Mesenchymal stem cell (in vitro differentiated cells and primary cell): ENCODE measurements around the gene RAB4A.
A peak's percentile ranks its signal among the peaks of the same experiment; 100 is the strongest.

Experiments
- DNase-seq: peaks from one replicate; pipeline ENCODE4 v3.0.0-alpha.2; 2013
- H2AFZ ChIP-seq: one replicate; pipeline ENCODE4 v1.6.1; 2013; ENCODE audit warnings: low read depth, mild to moderate bottlenecking, control low read depth, inconsistent platforms, low read length, moderate library complexity
- H2AK5ac ChIP-seq: 2 replicates; pipeline ENCODE4 v1.6.1; 2013; ENCODE audit warnings: low read length, moderate library complexity, mild to moderate bottlenecking, inconsistent platforms; ENCODE audit not compliant: severe bottlenecking
- H2BK120ac ChIP-seq: one replicate; pipeline ENCODE4 v1.6.1; 2013; ENCODE audit warnings: low read depth, mild to moderate bottlenecking, inconsistent platforms, low read length, moderate library complexity
- H2BK12ac ChIP-seq, 2 experiments: one replicate each; pipeline ENCODE4 v1.6.1; 2013; ENCODE audit warnings: inconsistent platforms in 2 of 2, low read length in 2 of 2, mild to moderate bottlenecking in 2 of 2, moderate library complexity in 2 of 2, control low read depth in 1 of 2
- H2BK15ac ChIP-seq: one replicate; pipeline ENCODE4 v1.6.1; 2013; ENCODE audit warnings: mild to moderate bottlenecking, low read depth, inconsistent platforms; ENCODE audit not compliant: poor library complexity, severe bottlenecking
- H2BK5ac ChIP-seq: 2 replicates; pipeline ENCODE4 v1.6.1; 2013; ENCODE audit warnings: low read depth, mild to moderate bottlenecking, low read length, control low read depth, inconsistent platforms; ENCODE audit not compliant: poor library complexity, severe bottlenecking
- H3K14ac ChIP-seq, 2 experiments: one replicate each; pipeline ENCODE4 v1.6.1; 2013; ENCODE audit warnings: inconsistent platforms in 2 of 2, low read length in 2 of 2, control low read depth in 1 of 2, mild to moderate bottlenecking in 1 of 2, moderate library complexity in 1 of 2
- H3K18ac ChIP-seq, 2 experiments: one replicate each; pipeline ENCODE4 v1.6.1; 2013; ENCODE audit warnings: inconsistent platforms in 2 of 2, low read length in 2 of 2, control low read depth in 1 of 2, low read depth in 1 of 2, mild to moderate bottlenecking in 1 of 2
- H3K23ac ChIP-seq, 2 experiments: one replicate each; pipeline ENCODE4 v1.6.1; 2013; ENCODE audit warnings: inconsistent platforms in 2 of 2, low read length in 2 of 2, mild to moderate bottlenecking in 2 of 2, moderate library complexity in 2 of 2, control low read depth in 1 of 2
- H3K27ac ChIP-seq: 2 replicates; pipeline ENCODE4 v1.5.1; 2013; ENCODE audit warnings: mild to moderate bottlenecking, moderate library complexity, low read length, control low read depth, inconsistent platforms; ENCODE audit not compliant: poor library complexity, severe bottlenecking
- H3K27me3 ChIP-seq, 2 experiments: 2 replicates each; pipeline versions ENCODE4 v1.6.1 to v1.7.0; 2013; ENCODE audit warnings: low read length in 2 of 2, mild to moderate bottlenecking in 2 of 2, moderate library complexity in 2 of 2, control low read depth in 1 of 2, inconsistent platforms in 1 of 2; ENCODE audit not compliant: control insufficient read depth in 1 of 2, insufficient read depth in 1 of 2
- H3K36me3 ChIP-seq, 2 experiments: 2 replicates each; pipeline versions ENCODE4 v1.6.1 to v1.7.0; 2013; ENCODE audit warnings: low read length in 2 of 2, control low read depth in 1 of 2, inconsistent platforms in 1 of 2, low read depth in 1 of 2, mild to moderate bottlenecking in 1 of 2; ENCODE audit not compliant: insufficient read depth in 2 of 2, control insufficient read depth in 1 of 2
- H3K4ac ChIP-seq, 2 experiments: one replicate each; pipeline ENCODE4 v1.6.1; 2013; ENCODE audit warnings: inconsistent platforms in 2 of 2, low read length in 2 of 2, mild to moderate bottlenecking in 2 of 2, moderate library complexity in 2 of 2, control low read depth in 1 of 2, low read depth in 1 of 2
- H3K4me1 ChIP-seq: 2 replicates; pipeline ENCODE4 v1.6.1; 2013; ENCODE audit warnings: low read depth, low read length, control low read depth; ENCODE audit not compliant: control insufficient read depth, insufficient read depth
- H3K4me2 ChIP-seq: 2 replicates; pipeline ENCODE4 v1.6.1; 2013; ENCODE audit warnings: low read length, mild to moderate bottlenecking, inconsistent platforms; ENCODE audit not compliant: poor library complexity, severe bottlenecking
- H3K4me3 ChIP-seq, 2 experiments: 2 replicates each; pipeline versions ENCODE4 v1.5.1 to v1.7.0; 2013; ENCODE audit warnings: low read length in 2 of 2, mild to moderate bottlenecking in 2 of 2, control low read depth in 1 of 2, low read depth in 1 of 2; ENCODE audit not compliant: insufficient read depth in 1 of 2
- H3K79me1 ChIP-seq: replicated peaks from 2 replicates; pipeline ENCODE4 v1.6.1; 2013; ENCODE audit warnings: mild to moderate bottlenecking, control low read depth, low read length, inconsistent platforms; ENCODE audit not compliant: poor library complexity, severe bottlenecking
- H3K9ac ChIP-seq: 2 replicates; pipeline ENCODE4 v1.7.0; 2013; ENCODE audit warnings: mild to moderate bottlenecking, low read length, moderate library complexity
- H3K9me3 ChIP-seq: 2 replicates; pipeline ENCODE4 v1.7.0; 2013; ENCODE audit warnings: mild to moderate bottlenecking, low read length; ENCODE audit not compliant: control insufficient read depth
- H4K8ac ChIP-seq: one replicate; pipeline ENCODE4 v1.6.1; 2013; ENCODE audit warnings: inconsistent platforms, mild to moderate bottlenecking, low read length, moderate library complexity
- H4K91ac ChIP-seq: one replicate; pipeline ENCODE4 v1.6.1; 2013; ENCODE audit warnings: mild to moderate bottlenecking, low read length, inconsistent platforms
- WGBS: methylation state at CpG from one replicate; pipeline ENCODE4 v1.1.7; 2013; ENCODE audit warnings: mixed read lengths; 5-methylcytosine and 5-hydroxymethylcytosine counted together

Gene RAB4A

DNA sequence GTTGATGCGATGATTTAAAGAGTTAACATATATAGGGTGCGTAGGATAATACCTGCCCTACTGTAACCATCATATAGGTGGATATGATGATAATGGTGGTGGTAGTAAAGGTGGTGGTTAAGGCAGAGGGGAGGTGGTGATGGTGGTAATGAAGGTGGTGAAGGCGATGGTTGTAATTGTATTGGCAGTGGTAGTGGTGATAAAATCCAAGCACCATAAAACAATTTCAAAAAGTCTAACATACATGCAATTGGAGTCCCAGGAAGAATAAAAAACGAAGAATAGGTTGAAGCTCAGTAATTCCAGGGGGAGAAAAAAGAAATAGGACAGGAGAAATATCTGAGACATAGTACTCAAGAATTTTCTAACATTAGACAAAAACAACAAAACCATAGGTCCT, 27.3 kb upstream of the RAB4A start:
- no peak for DNase-seq
- H3K14ac ChIP-seq: no peak overlapping the region

DNA sequence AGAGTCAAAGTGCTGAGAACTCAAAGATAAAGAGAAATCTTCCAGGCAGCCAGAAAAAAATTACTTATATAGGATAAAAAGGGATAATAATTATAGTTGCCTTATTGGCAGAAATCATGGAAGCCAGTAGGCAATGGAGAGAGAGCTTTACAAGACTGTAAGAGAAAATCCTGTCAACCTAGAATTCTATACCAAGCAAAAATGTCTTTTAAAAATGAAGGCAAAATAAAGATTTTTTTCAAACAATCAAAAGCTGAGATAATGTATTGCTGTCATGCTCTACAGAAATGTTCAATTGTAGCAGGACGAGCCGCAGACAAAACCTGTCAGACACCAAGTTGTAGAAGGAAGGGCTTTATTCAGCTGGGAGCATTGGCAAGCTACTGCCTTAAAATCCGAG, 26.8 kb upstream of the RAB4A start:
- 94% methylated on average over 2 of the region's 3 CpGs for WGBS
- H2BK12ac ChIP-seq: no peak overlapping the region
- no peak overlapping the region for H3K4me3 ChIP-seq
- H3K18ac ChIP-seq: no peak overlapping the region
- no peak overlapping the region for H3K27ac ChIP-seq
- no peak overlapping the region for H3K23ac ChIP-seq
- H3K9me3 ChIP-seq: peaks cover 11% of the 10 kb centered on the region
- H4K8ac ChIP-seq: no peak overlapping the region
- H2BK120ac ChIP-seq: no peak overlapping the region
- no peak overlapping the region for H2AFZ ChIP-seq
- DNase-seq: no peak
- H4K91ac ChIP-seq: no peak overlapping the region
- no peaks in the 10 kb centered on the region for H3K79me1 ChIP-seq
- no peak overlapping the region for H2BK5ac ChIP-seq
- H3K4me2 ChIP-seq: no peak overlapping the region
- no peaks in the 10 kb centered on the region for H3K27me3 ChIP-seq
- no peak overlapping the region for H3K14ac ChIP-seq
- no peak overlapping the region for H3K9ac ChIP-seq
- H3K36me3 ChIP-seq: no peaks in the 10 kb centered on the region
- no peak overlapping the region for H2AK5ac ChIP-seq
- H3K4ac ChIP-seq: no peak overlapping the region
- H3K4me1 ChIP-seq: no peaks in the 10 kb centered on the region
- H2BK15ac ChIP-seq: no peak overlapping the region

More for the DNA sequence above, 27.3 kb upstream of the RAB4A start:
- H3K4ac ChIP-seq: no peak overlapping the region
- H3K9me3 ChIP-seq: peaks cover 11% of the 10 kb centered on the region
- H3K4me1 ChIP-seq: peaks cover 4% of the 10 kb centered on the region
- no peaks in the 10 kb centered on the region for H3K27me3 ChIP-seq
- H3K23ac ChIP-seq: no peak overlapping the region
- no peak overlapping the region for H2BK120ac ChIP-seq
- H2AFZ ChIP-seq: no peak overlapping the region
- no peak overlapping the region for H3K18ac ChIP-seq
- H3K36me3 ChIP-seq: no peaks in the 10 kb centered on the region
- H3K27ac ChIP-seq: no peak overlapping the region
- H2AK5ac ChIP-seq: no peak overlapping the region
- no peak overlapping the region for H3K9ac ChIP-seq
- no peak overlapping the region for H2BK12ac ChIP-seq
- H2BK5ac ChIP-seq: no peak overlapping the region
- no peaks in the 10 kb centered on the region for H3K79me1 ChIP-seq
- H4K91ac ChIP-seq: no peak overlapping the region
- H2BK15ac ChIP-seq: no peak overlapping the region
- 87% methylated on average over 3 of the region's 4 CpGs for WGBS
- H4K8ac ChIP-seq: no peak overlapping the region
- no peak overlapping the region for H3K4me2 ChIP-seq
- no peak overlapping the region for H3K4me3 ChIP-seq

DNA sequence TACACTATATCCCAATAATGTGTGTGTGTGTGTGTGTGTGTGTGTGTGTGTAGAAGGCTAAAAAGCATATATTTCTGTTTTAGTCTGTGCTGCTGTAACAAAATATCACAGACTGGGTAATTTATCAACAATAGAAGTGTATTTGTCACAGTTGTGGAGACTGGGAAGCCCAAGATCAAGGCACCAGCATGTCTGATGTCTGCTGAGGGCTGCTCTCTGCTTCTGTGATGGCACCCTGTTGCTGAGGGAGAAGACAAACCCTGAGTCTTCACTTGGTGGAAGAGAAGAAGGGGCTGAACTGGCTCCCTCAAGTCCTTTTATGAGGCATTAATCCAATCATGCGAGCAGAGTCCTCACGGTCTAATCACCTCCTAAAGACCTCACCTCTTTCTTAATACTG, 23.0 kb upstream of the RAB4A start:
- no CpG with 5 or more reads among the region's 2 CpGs for WGBS
- no peak overlapping the region for H4K91ac ChIP-seq

DNA sequence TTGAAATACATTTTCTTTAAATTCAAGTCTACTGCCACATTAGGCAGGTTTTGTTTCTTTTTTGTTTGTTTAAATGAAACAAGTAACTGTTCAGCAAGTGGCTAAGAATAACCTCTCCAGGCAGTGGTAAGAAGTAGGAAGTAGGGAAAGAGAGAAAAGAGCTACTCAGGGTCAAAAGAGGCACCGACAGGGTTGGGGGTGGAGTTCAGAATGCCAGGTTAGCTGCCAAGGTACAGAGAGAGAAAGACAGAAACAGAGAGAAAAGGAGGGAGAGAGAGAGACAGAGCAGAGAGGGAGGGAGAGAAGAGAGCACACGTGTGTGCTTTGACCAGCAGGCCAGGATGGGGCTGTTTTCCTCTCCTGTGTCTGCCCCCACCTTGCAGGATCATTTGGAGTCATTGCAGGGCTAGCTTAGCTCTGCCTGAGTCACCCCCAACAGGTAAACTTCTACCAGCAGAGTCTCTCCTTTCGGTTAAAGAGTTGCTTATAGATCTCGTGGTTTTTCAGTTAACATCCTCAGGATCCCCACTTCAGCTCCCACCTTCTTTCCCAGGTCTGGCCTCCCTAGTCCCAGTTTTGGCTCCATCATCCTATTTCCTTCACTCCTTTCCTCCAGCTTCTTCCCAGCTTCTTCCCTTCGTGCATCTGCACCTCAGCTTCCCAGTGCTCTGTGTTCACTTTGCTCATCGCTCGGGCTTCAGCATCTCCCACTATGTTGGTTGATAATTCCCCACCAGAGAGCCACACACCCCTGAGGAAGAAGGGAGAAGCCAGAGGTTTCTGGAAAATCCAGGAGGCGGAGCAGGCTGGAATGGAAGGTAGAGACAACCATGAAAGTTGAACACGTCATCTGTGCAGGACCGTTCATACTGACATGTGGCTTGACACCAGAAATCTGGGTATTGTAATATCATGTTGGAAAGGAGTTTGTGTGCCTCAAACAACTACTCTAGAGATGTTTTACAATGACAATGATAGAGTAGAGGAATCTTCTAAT, 21.8 kb upstream of the RAB4A start:
- DNase-seq: no peak
- H3K9me3 ChIP-seq: no peaks in the 10 kb centered on the region
- H2BK120ac ChIP-seq: no peak overlapping the region
- H4K8ac ChIP-seq: no peak overlapping the region
- H3K79me1 ChIP-seq: no peaks in the 10 kb centered on the region
- H3K4me3 ChIP-seq: no peak overlapping the region
- peak overlapping the region in 1 of 2 experiments; percentile 15 for H2BK12ac ChIP-seq
- WGBS: 72% methylated on average over 10 of the region's 10 CpGs
- H3K4me2 ChIP-seq: no peak overlapping the region
- H3K36me3 ChIP-seq: no peaks in the 10 kb centered on the region
- H3K23ac ChIP-seq: no peak overlapping the region
- H3K4ac ChIP-seq: no peak overlapping the region
- H4K91ac ChIP-seq: no peak overlapping the region
- no peak overlapping the region for H3K27ac ChIP-seq
- H3K14ac ChIP-seq: no peak overlapping the region
- peaks cover 10% of the 10 kb centered on the region for H3K4me1 ChIP-seq
- no peak overlapping the region for H2AK5ac ChIP-seq
- no peak overlapping the region for H2BK15ac ChIP-seq
- H3K18ac ChIP-seq: no peak overlapping the region
- peaks cover 7 to 11% of the 10 kb centered on the region in 2 experiments for H3K27me3 ChIP-seq
- H2BK5ac ChIP-seq: no peak overlapping the region
- no peak overlapping the region for H3K9ac ChIP-seq
- no peak overlapping the region for H2AFZ ChIP-seq

More for the DNA sequence above, 23.0 kb upstream of the RAB4A start:
- Histone ChIP-seq H4K8ac (no peak overlapping the region), H3K27ac (no peak overlapping the region), H2BK5ac (no peak overlapping the region), H3K14ac (no peak overlapping the region), H3K36me3 (no peaks in the 10 kb centered on the region), H2BK12ac (no peak overlapping the region), H2BK120ac (no peak overlapping the region), H3K27me3 (peaks cover 7 to 11% of the 10 kb centered on the region in 2 experiments), H2AK5ac (no peak overlapping the region), H2AFZ (no peak overlapping the region), H3K4ac (no peak overlapping the region), H3K4me1 (peaks cover 4% of the 10 kb centered on the region), H3K79me1 (no peaks in the 10 kb centered on the region), H3K23ac (no peak overlapping the region), H3K9me3 (peaks cover 10% of the 10 kb centered on the region), H2BK15ac (no peak overlapping the region), H3K4me3 (no peak overlapping the region), H3K4me2 (no peak overlapping the region), H3K18ac (no peak overlapping the region), H3K9ac (no peak overlapping the region)
- no peak for DNase-seq
